Endothelial cell (in vitro differentiated cells): Measurements from ENCODE around the gene FMOD. TPM values are rescaled to one million over a fixed set of nuclear protein-coding genes. Genes with fewer than 3 reads are reported as not detected.
A peak's percentile ranks its signal among the peaks of the same experiment; 100 is the strongest.

ENCODE experiments used
- DNase-seq: peaks from one replicate; pipeline ENCODE4 v3.0.0; 2021; ENCODE audit warnings: low spot score
- H3K27ac Mint-ChIP-seq: one replicate; pipeline ENCODE4 v1.8.0; 2021; ENCODE audit warnings: mixed read lengths, inconsistent platforms; ENCODE audit not compliant: unreplicated experiment
- H3K27me3 Mint-ChIP-seq: one replicate; pipeline ENCODE4 v1.8.0; 2021; ENCODE audit warnings: mild to moderate bottlenecking, moderate library complexity, mixed read lengths, inconsistent platforms; ENCODE audit not compliant: unreplicated experiment
- H3K36me3 Mint-ChIP-seq: one replicate; pipeline ENCODE4 v1.8.0; 2021; ENCODE audit warnings: mild to moderate bottlenecking, low read depth, mixed read lengths, inconsistent platforms; ENCODE audit not compliant: unreplicated experiment
- H3K4me1 Mint-ChIP-seq: one replicate; pipeline ENCODE4 v1.8.0; 2021; ENCODE audit warnings: mild to moderate bottlenecking, mixed read lengths, inconsistent platforms; ENCODE audit not compliant: unreplicated experiment
- H3K4me3 Mint-ChIP-seq: one replicate; pipeline ENCODE4 v1.8.0; 2021; ENCODE audit warnings: mild to moderate bottlenecking, mixed read lengths, inconsistent platforms; ENCODE audit not compliant: unreplicated experiment
- H3K9me3 Mint-ChIP-seq: one replicate; pipeline ENCODE4 v1.8.0; 2021; ENCODE audit warnings: mixed read lengths, inconsistent platforms; ENCODE audit not compliant: unreplicated experiment
- total RNA-seq: library from RNA; stranded (reverse); fragmentation: NEBNext Ultra II Directional; extraction: Animal tissue kit (Norgen Biotek cat#: 25700); gene quantifications from one replicate; pipeline ENCODE4 v1.2.1, GENCODE V29; 2021; ENCODE audit not compliant: unreplicated experiment
- TF ChIP-seq, protein P1 (sequence below): fragments of 200-600 bp; sonication (generic); IDR thresholded peaks from one replicate; pipeline ENCODE4 v1.5.0; 2021; ENCODE audit warnings: antibody characterized with exemption; ENCODE audit not compliant: unreplicated experiment

Gene FMOD
- total RNA-seq, 1 donor from 2014 or later = not detected

DNA sequence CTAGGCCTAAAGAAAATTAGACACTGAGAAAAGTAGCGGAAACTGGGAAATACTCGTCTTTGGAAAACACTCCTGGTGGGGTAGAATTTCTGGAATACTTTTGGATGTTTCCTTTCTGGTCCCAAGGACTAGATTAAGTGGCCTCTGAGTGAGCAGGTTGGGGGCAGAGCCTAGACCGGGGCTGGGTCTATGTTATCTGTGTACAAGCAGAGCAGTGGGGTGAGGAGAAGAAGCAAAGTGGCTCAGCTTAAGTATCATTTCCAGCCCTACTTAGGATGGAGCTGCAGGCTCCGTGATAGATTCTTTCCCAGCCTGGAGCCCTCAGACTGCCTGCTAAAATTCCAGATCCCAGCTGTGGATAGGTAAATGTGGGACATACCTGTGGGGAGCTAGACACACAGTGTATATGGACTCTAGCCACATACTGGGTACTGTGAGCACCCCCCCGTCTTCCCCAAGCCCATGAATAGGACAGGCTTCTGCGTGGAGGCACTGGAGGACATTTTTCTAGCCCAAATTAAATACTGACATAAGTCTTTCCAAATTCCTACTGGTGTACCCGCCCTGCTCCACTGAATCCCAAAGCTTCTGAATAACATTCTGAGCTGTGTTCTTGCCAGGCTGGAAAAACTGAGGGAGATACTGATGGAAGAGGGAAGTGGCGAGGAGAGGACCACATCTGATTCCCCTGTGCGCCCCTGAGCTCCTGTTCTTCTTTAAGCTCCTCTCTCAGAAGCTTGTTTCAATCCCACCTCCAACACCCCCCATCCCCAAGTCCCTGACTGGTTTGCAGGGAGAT, 6.8 kb downstream of the FMOD start:
- Mint-ChIP-seq H3K9me3 (no peaks in the 10 kb centered on the region), H3K4me3 (no peak overlapping the region), H3K36me3 (no peaks in the 10 kb centered on the region)

DNA sequence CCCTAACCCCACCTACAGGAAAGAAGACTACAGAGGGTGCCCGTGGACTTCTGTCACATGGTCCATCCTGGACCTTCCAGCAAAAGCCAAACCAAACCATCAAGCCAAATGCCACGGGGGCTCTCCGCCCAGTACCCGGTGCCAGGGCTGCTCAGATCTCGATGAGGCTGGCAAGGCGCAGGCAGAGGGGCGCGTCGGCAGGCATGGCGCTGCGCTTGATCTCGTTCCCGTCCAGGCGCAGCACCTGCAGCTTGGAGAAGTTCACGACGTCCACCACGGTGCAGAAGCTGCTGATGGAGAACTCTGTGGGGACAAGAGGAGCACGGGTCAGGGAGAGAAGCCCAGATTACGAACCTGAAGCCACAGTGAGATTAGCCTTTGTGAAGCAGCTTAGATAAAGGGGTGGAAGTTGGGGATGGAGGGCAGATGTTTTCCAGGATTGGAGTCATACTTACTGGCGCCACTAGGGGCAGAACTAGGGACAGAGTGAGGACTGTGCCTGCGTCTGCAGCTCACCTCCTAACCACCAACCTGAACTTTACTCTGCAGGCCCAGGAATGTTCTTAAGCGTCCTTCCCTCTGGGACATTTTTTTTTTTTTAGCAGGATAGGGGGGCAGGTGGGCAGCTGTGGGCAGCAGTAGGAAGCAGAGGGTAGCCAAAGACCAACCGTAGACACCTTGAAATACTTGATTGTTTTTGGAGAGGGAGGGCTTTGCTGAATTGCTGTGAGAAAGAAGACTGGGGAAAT, 8.6 kb downstream of the FMOD start:
- H3K4me3 Mint-ChIP-seq = no peak overlapping the region
- H3K9me3 Mint-ChIP-seq = no peaks in the 10 kb centered on the region
- TF ChIP-seq, protein P1, sequence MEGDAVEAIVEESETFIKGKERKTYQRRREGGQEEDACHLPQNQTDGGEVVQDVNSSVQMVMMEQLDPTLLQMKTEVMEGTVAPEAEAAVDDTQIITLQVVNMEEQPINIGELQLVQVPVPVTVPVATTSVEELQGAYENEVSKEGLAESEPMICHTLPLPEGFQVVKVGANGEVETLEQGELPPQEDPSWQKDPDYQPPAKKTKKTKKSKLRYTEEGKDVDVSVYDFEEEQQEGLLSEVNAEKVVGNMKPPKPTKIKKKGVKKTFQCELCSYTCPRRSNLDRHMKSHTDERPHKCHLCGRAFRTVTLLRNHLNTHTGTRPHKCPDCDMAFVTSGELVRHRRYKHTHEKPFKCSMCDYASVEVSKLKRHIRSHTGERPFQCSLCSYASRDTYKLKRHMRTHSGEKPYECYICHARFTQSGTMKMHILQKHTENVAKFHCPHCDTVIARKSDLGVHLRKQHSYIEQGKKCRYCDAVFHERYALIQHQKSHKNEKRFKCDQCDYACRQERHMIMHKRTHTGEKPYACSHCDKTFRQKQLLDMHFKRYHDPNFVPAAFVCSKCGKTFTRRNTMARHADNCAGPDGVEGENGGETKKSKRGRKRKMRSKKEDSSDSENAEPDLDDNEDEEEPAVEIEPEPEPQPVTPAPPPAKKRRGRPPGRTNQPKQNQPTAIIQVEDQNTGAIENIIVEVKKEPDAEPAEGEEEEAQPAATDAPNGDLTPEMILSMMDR = peak; percentile 77
- peaks cover 26% of the 10 kb centered on the region for H3K4me1 Mint-ChIP-seq
- peak; percentile 69 for DNase-seq
- H3K36me3 Mint-ChIP-seq = no peaks in the 10 kb centered on the region
- H3K27me3 Mint-ChIP-seq = peaks cover 2% of the 10 kb centered on the region
- no peak overlapping the region for H3K27ac Mint-ChIP-seq

More for the DNA sequence above, 6.8 kb downstream of the FMOD start:
- Mint-ChIP-seq H3K27me3 (peaks cover 5% of the 10 kb centered on the region), H3K27ac (no peak overlapping the region), H3K4me1 (peaks cover 23% of the 10 kb centered on the region)
- TF ChIP-seq, protein P1 = no peak
- no peak for DNase-seq

DNA sequence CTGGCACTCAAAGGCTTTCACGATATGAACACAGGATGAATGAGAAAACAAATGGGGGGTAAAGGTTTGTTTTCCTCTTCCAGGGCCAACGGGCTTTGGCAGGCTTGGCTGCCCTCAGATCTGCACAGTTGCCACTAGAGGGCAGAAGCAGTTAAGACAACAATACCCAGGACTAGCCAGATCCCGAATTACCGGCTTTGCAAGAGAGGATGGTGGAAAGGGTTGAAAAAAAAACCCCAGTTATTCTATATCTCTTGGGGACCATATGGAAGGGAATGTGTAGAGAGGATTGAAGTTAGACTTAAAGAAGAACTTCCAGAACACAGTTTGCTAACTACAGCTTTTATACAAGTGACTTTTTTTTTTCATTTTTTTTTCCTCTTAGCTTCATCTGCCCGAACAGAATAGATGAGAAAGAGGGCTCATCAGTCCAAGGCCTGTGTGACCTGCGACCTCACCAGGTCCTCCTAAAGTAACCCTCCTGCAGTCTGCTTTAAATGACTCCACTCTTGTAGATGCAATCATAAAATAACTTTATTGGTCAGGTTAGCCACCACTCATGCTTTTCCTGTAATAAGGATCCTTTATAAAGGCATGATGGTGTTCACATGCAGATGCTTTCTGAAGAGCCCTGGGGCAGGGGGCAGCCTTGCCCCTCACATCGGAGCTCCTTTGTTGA, 10.7 kb downstream of the FMOD start:
- H3K9me3 Mint-ChIP-seq = no peaks in the 10 kb centered on the region
- no peak overlapping the region for H3K4me3 Mint-ChIP-seq
- no peaks in the 10 kb centered on the region for H3K36me3 Mint-ChIP-seq
- H3K4me1 Mint-ChIP-seq = peaks cover 19% of the 10 kb centered on the region
- H3K27ac Mint-ChIP-seq = no peak overlapping the region
- DNase-seq = peak; percentile 73
- TF ChIP-seq, protein P1 = peak; percentile 73
- peaks cover 1% of the 10 kb centered on the region for H3K27me3 Mint-ChIP-seq

DNA sequence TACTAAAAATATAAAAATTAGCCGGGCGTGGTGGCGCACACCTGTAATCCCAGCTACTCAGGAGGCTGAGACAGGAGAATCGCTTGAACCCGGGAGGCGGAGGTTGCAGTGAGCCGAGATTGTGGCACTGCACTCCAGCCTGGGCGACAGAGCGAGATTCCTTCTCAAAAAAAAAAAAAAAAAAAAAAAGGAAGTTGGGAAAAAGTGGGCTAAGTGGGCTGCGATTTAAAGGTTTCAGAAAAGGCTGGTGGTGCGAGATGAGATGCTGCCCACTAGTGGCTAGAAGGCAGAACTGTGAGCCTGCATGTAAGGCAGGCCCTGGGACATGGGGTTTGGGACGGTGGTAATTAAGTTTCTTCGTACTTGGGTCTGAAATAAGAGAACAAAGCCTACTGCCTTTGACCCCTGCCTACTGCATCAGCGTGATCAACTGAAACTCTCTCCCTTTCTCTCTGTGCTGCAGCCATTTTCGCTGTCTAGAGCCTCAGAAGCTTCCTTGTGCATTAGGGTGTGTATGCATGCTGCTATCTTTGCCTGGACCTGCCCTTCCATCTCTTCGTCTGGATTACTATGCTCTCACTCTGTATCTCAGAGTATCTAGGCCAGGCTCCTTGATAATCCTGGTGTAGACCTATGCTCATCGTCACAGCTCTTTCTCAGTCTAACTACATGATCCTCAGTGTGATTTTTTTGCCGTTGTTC, 12.4 kb downstream of the FMOD start:
- no peak overlapping the region for H3K27ac Mint-ChIP-seq
- no peaks in the 10 kb centered on the region for H3K9me3 Mint-ChIP-seq
- H3K36me3 Mint-ChIP-seq = no peaks in the 10 kb centered on the region
- peaks cover 19% of the 10 kb centered on the region for H3K4me1 Mint-ChIP-seq
- H3K4me3 Mint-ChIP-seq = no peak overlapping the region
- peaks cover 1% of the 10 kb centered on the region for H3K27me3 Mint-ChIP-seq
- TF ChIP-seq, protein P1 = peak; percentile 74
- DNase-seq = peak; percentile 52
